Astrocyte of the cerebellum (primary cell): Measurements from ENCODE around the gene BSPRY.

Experiments used
- DNase-seq: peaks from one replicate; pipeline ENCODE4 v3.0.0-alpha.2; 2011; ENCODE audit warnings: low read depth
- H3K4me3 ChIP-seq: 2 replicates; pipeline ENCODE4 v1.5.1; 2011; ENCODE audit warnings: mild to moderate bottlenecking, low read depth, low read length, moderate library complexity
- CTCF ChIP-seq: IDR thresholded peaks from 2 replicates; pipeline ENCODE4 v1.5.1; 2012; ENCODE audit warnings: low read length, low read depth, moderate library complexity, mild to moderate bottlenecking; ENCODE audit errors: missing control alignments
- in situ Hi-C: cut with HindIII; loops from 2 replicates; pipeline ENCODE4 v1.10.0; 2017; ENCODE audit warnings: low sequenced_read_pairs

Gene BSPRY

GRCh38 chr9:113410207-113410864 is 61.0 kb downstream of the BSPRY start, which contains the start of the genes C9orf43 and POLE3:
Gene C9orf43 (plus strand): TSS chr9:113410747. CDS start chr9:113413494, 2,747 bp downstream.
Gene POLE3 (minus strand): TSS chr9:113410675. CDS start chr9:113410293, 382 bp downstream.
- peak within 1 kb of the TSS; percentile 94 for H3K4me3 ChIP-seq
- DNase-seq = peak; percentile 90
- TF ChIP-seq CTCF = no peak
- in situ Hi-C loops = no loop called here

- DNase-seq = no peak
- H3K4me3 ChIP-seq = no peak overlapping the region
- no peak for TF ChIP-seq CTCF
- in situ Hi-C loops = no loop called here
These were observed 66.9 kb downstream of the BSPRY start for GRCh38 chr9:113416149-113416721.

GRCh38 chr9:113417370-113417769 is 68.0 kb downstream of the BSPRY start:
- DNase-seq = no peak
- in situ Hi-C loops = no loop called here
- TF ChIP-seq CTCF = no peak
- H3K4me3 ChIP-seq = no peak overlapping the region
